HG02970 (cell line): Measurements from ENCODE around the gene FKBP6.
"Not testable (repeated sequence)": the region's sequence is repeated elsewhere in the genome, so short reads cannot be mapped to it uniquely, and the experiment has no call there.

ENCODE experiments used
- ATAC-seq: cut with Tn5 transposase; IDR thresholded peaks from one replicate; pipeline ENCODE4 v1.9.1; 2021; ENCODE audit warnings: mild to moderate bottlenecking, moderate library complexity, moderate number of reproducible peaks; ENCODE audit not compliant: unreplicated experiment, low FRiP score

Gene FKBP6

DNA sequence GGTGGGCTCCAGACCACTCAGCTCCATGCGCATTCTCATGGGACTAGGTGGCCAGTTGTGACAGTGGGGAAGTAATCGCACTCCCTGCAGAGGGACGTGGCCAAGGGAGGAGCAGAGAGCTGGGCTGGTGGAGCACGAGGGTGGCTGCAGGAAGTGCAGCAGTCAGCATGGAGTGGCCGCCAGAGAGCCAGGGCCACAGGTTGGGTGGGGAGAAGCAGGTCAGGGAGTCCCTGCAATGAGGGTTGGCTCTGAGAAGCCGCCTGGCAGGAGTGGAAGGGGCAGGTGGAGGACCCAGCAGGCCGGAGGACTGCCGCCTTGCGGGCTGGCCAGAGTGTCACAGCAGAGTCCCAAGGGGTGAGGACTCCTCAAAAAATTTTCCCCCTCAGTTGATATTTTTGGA is 26.2 kb downstream of the FKBP6 start:
- no peak for ATAC-seq

DNA sequence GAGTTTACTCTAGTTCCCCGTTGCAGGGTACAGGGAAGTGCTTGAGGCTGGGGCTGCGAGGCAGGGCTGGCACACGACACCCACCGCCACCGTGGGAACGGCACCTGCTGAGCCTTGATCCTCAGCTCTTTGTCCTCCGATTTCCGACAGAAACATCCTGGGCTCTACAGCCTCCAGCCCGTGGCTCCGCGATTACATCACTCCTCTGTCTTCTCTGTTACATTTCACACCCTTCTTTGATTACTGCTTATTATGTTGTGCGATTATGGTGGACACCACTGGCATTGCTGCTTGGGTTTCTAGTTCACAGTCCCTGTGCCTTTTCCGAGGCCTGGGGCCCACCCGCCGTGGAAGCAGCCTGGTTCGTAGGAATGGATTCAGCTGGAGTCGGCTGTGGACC is 26.9 kb downstream of the FKBP6 start:
- ATAC-seq = no peak

DNA sequence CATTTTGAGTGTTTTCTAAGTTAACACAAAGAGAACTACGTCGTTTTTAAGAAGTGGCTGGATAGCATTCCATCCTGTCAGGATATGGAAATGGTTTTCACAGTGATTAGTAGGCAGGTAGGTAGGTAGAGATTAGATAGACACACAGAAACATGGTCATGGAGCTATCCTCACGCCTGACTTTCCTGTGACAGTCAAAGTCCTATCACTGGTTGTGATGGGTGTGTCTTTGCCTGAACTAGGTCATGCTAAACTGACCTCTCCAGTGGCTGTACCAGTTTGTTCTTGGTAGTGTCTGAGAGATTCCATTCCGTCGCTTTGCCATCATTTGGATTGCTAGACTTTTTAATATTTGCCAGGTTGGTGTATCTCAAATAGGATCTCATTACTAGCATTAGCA is 28.2 kb downstream of the FKBP6 start:
- no peak for ATAC-seq

DNA sequence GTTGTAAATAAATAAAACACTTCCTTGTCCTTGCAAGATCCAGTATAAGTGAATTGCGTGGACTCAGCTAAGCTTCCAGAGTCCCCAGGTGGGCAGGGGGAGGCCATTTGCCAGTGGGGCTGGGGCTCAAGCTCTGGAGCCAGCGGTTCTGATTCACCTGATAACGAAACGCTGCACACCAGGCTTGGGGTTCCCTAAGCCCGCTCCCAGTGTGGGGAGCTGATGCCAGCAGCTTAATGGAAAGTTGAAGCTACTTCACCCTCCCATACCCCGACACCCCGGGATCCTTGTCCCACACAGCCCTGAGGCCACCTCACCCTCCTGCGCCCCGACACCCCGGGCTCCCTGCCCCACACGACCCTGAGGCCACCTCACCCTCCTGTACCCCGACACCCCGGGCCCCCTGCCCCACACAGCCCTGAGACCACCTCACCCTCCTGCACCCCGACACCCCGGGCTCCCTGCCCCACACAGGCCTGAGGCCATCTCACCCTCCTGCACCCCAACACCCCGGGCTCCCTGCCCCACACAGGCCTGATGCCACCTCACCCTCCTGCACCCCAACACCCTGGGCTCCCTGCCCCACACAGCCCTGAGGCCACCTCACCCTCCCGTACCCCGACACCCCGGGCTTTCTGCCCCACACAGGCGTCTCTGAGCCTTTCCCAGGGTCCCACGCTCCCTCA is 30.8 kb downstream of the FKBP6 start:
- no peak for ATAC-seq

DNA sequence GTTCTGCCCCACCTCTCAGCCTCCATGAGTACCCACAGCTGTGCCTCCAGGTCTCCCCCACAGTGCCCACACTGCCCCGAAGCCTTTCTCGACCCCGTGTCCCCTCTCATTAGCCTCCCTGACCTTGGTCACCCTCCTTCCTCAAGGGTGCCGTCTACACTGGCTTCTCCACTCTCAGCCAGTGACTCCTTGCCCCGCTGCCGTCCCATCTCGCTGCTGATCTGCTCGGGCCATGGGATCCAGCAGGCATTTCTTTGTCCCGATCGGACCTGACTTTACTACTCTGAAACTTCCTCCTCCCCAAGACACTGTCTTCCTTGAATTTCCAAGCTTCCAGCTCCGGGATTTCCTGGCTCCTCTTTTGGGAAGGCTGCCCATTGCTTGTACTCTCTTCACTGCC is 31.3 kb downstream of the FKBP6 start:
- ATAC-seq = no peak

DNA sequence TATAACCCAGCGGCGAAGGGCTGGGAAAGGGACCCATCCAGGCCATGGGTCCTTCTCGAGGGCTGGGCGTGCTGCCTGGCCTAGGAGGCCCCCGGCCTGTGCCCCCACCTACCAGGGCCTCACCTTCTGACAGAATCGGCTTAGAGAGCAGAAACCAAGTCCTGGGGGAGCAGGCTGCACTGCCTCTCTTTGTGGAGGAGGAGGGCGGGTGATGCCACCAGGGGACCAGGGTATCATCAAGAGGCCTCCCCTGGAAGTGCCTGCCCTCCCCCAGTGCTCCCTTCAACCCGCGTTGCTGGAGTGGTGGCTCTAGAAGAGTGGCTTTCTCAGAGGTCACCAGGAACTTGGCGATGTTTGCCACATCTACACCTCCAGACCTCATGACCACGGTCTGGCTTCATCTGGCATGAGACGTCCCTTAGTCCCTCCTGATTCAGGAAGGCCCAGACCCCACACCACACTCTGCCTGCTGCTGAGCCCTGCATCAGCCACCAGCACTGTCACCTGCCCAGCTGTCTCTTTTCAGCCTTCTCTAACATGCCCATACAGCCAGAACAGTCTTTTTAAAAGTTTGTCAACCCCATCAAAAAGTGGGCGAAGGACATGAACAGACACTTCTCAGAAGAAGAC is 31.9 kb downstream of the FKBP6 start:
- no peak for ATAC-seq

DNA sequence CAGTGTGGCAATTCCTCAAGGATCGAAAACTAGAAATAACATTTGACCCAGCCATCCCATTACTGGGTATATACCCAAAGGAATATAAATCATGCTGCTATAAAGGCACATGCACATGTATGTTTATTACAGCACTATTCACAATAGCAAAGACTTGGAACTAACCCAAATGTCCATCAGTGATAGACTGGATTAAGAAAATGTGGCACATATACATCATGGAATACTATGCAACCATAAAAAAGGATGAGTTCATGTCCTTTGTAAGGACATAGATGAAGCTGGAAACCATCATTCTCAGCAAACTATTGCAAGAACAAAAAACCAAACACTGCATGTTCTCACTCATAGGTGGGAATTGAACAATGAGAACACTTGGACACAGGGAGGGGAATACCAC is 32.6 kb downstream of the FKBP6 start:
- ATAC-seq = not testable (repeated sequence)

DNA sequence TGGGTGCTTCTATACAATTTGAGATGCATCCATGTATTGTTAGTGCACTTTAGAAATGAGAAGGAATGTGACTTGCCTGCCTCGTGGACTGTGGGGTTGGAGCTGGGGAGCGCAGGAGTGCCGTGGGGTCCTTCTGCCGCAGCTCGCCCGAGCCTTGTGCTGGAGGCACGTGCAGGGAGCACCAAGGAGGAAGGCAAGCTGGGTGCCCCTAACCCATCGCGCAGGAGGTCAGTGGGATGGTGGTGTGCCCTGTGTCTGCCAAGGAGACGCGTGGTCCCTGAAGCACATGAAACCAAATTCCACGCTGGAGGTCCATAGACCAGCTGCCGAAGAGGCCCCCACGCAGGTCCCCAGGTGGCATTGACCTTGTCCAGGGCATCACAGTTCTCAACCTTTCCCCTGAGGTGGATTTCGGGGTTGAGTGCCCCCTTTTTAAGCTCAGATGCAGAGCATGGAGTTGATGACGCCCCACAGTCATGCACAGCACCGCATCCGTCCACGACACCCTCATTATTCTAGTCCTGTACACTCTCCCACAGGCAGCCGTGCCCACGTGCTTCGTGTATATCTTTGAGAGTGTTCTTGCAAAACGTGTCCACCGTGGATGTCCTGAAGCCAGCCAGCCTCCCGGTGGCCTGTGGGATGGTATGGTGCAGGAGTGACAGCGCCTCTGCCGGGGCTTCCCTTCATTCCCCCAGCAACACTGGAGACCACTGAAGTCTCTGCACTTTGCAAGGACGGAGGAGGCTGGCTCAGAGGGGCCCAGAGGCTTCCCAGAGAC is 35.5 kb downstream of the FKBP6 start:
- no peak for ATAC-seq

DNA sequence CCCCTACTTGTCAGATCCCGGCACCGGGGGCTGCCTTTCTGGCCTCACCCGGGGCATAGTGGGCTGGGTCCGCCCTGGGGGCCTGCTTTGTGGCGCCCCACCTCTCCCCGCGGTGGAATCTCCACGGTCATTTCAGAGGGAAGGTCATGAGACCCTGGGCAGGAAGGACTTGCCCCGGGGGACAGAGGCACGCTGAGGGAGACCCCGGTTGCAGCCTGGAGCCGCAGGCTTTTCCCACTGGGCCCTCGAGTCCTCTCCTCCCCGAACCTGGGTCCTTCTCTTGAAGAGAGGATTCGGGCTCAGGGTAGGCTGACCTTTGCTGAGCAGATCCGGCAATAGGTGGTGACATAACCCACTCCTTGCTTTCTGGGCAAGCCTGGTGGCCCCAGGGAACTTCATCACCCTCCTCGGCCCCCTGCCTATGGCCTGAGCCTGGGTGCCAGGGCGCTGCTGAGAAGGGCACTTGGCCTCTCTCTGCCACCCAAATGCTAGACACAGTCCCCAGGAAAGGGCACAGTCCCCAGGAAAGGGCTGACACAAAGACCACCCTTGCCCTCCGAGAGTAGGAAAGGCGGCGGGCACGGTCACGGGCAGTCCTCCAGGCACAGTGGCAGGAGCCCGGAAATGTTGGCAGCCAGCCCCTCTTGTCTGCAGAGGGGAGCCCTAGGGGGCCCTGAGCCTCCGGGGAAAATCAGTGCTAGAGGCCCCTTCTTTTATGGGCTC is 36.2 kb downstream of the FKBP6 start:
- no peak for ATAC-seq

DNA sequence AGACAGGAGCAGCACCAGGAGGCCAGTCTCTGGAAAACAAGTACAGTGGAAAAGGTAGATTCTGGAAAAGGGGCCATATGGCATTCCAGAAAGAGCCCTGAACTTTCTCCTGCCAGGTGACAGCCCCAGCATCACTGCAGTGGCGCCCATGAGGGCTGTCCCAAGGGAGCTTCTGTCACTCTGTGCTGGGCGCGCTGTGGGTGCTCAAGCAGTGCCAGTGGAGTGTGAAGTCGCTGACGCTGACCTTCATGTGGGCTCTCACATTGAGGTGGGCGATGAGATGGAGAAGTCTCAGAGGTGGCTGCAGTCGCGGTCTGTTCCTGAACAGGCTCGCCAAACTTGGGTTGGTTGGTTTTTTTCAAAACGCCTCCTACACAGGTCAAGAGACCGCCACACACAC is 38.2 kb downstream of the FKBP6 start:
- ATAC-seq = no peak

DNA sequence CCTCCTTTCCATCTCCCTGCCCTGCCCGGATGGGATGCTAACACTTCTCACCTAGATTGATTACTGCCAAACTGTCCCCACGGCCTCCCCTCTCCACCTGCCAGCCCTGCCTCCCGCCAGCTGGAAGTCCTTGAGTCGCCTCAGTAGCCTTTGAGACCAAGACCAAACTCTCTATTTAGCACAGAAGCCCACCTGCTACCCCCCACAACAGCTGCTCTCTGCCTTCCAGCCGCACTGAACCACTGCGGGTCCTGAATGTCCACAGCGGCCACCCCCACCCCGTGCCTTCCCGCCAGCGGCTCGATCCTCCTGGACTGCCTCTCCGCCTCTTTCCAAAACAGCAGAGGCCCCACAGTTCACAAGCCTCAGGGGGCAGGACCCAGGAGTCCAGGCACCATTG is 39.0 kb downstream of the FKBP6 start:
- ATAC-seq = no peak

DNA sequence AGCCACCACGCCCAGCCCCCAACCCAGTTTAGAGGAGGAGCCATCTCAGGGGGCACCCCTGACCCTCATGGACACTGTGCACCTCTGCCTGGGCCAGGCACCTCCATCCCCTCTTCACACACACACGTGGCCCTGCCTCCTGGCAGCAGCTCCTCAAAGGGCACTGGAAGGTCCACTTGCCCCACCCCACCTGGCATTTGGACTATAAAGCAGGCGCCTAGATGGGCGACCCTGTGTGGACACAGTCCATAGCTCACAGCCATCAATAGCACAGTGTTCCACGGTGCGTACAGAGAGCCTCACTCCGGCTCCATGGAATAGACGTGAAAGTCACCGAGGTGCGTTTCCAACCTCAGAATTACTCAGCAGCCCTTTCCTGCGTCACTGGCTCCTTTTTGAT is 41.0 kb downstream of the FKBP6 start:
- no peak for ATAC-seq

DNA sequence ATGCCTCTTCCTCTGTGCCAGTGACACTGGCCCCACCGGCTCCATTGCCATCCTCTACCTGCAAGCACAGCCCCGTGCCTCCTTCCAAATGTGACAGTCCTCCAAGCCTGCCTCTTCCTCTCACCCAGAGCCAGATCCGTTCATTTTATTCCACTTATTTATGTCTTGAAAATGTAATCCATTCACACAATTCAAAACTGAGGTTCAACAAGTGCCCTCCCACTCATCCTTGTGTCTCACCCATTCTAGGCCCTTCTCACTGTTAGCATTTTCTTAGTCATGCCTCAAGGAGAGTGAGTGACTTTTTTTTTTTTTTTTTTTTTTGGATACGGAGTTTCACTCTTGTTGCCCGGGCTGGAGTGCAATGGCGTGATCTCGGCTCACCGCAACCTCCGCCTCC is 41.7 kb downstream of the FKBP6 start:
- no peak for ATAC-seq

DNA sequence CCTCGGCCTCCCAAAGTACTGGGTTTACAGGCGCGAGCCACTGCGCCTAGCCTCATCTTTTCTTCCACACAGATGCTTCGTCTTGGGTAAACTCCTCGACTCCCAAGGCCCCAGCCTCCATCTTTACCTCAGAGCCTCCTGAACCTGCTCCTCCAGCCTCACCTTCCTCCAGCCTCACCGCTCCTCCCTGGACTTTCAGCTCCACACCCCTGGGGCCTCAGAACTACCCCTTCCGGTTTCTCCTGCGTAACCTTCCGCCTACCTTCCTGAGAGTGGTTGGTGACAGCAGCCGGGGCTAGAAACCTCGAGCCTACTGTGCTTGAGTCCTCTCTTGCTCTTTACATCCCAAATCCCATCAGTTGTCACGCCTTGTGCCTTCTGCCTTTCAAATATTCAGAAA is 45.8 kb downstream of the FKBP6 start:
- ATAC-seq = no peak

DNA sequence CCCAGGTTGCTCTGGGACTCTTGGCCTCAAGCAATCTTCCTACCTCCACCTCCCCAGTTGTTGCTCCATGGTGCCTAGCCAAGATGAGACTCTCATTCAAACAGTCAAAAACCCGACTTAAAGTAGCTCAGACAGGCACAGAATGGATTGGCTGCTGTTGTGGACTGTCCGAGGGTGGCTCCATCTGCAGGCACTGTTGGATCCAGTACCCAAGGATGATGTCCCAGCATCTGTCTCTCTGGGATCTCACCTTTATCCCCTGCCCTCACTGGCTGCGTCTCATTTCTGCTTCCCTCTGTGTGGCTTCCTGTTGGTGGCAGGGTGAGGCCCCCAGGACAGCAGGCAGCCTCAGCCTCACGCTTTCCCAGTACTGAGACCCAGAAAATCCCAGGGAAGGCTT is 48.3 kb downstream of the FKBP6 start:
- ATAC-seq = not testable (repeated sequence)

DNA sequence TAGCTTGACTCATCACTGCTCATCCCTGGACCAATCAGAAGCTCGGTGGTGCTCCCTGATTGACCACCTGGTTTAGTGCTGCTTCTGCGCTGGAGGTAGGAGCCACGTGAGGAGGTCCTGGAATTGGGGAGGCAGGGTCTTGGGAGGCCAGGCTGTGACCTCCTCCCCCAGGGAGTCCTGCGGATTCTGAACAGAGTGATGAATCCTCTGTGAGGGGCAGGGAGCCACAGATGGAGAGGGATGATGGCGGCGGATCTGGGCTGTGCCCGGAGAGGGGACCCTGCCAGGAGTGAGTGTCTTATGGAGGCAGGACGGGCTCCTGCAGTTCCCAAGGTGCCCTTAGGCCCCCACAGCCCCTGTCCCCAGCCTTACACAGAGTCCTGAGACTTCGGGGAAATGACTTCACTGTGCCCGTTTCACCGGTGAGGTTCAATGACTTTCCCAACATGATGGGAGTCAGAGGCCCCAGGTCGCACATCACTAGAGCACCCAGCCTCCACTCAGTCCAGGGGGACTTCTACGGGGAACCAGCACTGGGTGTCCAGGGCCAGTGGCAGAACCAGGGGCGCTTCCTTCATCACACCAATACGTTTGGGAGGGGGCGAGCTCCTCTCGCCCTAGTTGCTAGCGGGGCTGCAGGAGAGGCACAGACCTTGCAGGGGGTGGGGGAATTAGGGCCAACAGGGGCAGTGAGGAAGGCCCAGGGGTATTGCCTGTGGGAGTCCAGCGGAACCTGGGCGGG is 48.9 kb downstream of the FKBP6 start:
- ATAC-seq = no peak

DNA sequence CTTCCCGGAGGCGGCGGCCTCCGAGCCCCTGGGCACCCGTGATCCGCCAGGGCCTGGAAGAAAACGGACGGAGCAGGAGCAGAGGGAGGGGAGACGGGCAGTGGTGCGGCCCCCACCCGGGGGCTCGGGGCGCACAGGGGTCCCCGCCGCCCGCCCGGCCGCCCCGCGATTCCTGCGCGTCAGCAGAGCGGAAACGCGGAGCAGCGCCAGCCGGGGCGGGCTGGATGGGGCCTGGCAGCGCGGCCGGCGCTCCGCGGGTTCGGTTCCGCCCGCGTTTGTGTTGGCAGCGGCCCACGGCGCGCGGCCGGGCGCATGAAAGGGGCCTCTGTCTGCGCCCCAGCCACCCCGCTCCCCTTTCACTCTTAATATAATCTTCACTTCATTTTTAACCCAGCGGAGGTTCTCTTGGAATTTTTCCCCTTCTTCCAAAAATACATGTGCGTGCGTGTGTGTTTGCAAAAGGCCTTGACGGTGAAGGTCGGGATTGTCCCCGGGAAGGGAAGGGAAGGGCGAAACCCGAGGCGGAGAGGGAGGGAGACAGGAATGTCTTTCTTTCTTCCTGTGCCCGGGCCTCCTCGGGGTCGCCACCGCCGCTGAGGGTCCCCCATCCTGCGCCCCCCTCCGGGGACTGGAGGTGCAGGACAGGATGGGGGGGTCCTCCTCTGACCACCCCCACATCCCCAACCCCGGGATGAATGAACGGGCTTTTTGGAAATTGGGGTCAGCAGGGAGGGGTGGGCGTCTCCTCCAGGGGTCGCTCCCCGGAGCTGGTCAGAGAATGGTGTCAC is 49.6 kb downstream of the FKBP6 start:
- not testable (repeated sequence) for ATAC-seq

DNA sequence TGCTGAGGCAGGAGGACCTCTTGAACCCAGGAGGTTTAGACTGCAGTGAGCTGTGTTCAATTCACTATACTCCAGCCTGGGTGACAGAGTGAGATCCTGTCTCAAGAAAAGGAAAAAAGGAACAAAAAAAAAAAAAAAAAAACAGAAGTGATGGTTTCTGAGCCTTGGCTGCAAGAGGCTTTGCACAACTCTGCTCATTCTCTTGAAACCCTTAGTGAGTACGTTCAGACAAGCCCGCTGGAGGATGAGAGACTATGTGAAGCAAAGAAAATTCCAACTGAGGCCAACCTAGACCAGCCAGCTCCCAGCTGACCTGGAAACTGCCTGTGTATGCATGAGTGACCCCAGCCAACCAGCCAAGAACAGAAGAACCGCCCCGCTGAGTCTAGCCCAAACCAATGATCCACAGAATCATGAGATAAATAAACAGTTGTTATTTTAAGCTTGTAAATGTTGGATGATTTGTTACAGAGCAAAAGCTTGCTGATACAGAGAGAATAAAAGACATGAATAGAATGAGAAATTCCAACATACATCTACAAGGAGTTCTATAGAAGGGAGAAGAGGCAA is 55.1 kb downstream of the FKBP6 start:
- ATAC-seq = no peak

DNA sequence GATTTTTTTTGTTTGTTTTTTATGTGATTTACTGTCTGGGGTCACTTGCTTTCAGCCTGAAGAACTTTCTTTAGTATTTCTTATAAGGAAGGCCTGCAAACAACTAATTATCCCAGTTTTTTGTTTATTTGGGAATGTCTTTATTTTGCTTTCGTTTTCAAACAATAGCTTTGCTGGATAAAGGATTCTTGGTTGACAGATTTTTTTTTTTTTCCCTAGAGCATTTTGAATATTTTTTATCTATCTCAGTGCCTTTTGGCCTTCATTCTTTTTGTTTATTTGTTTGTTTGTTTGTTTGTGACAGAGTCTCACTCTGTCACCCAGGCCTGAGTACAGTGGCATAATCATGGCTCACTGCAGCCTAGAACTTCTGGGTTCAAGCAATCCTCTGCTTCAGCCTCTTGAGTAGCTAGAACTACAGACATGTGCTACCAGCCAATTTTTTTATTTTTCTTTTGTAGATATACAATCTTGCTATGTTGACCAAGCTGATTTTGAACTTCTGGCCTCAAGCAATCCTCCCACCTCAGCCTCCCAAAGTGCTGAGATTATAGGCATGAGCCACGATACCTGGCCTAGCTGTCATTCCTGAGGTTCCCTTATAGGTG is 59.4 kb downstream of the FKBP6 start:
- ATAC-seq = no peak
